SK-N-SH treated with all-trans-retinoic acid at 6 μM for 48 hours (cell line): ENCODE measurements around the gene PTGER4.

Experiments used
- ATAC-seq: fragments of 200-7000 bp; cut with Tn5 transposase; 3 replicates; pipeline ENCODE4 v1.9.1; 2020; ENCODE audit warnings: mild to moderate bottlenecking, moderate library complexity
- ARNTL ChIP-seq: fragments of 450-650 bp; formaldehyde crosslinking; IDR thresholded peaks from 2 replicates; pipeline ENCODE4 v1.5.0; 2020; ENCODE audit warnings: low read depth, mild to moderate bottlenecking, moderate library complexity, borderline replicate concordance
- BACH2 ChIP-seq: fragments of 250-450 bp; sonication (Bioruptor Pico); IDR thresholded peaks from 2 replicates; pipeline ENCODE4 v1.9.0; 2021; ENCODE audit warnings: mild to moderate bottlenecking, borderline replicate concordance
- ESRRG ChIP-seq: fragments of 250-450 bp; sonication (Bioruptor Pico); IDR thresholded peaks from 2 replicates; pipeline ENCODE4 v1.6.1; 2021; ENCODE audit warnings: mild to moderate bottlenecking
- ISL1 ChIP-seq: fragments of 250-450 bp; sonication (Bioruptor Pico); IDR thresholded peaks from 2 replicates; pipeline ENCODE4 v2.1.2; 2022; ENCODE audit warnings: mild to moderate bottlenecking, moderate library complexity
- RARB ChIP-seq: fragments of 250-450 bp; sonication (Bioruptor Pico); IDR thresholded peaks from 2 replicates; pipeline ENCODE4 v1.8.0; 2021; ENCODE audit warnings: mild to moderate bottlenecking, moderate library complexity
- SNAI2 ChIP-seq: fragments of 250-450 bp; sonication (Bioruptor Pico); IDR thresholded peaks from 2 replicates; pipeline ENCODE4 v1.5.0; 2020; ENCODE audit warnings: mild to moderate bottlenecking, moderate library complexity
- TCF4 ChIP-seq: fragments of 250-450 bp; sonication (Bioruptor Pico); IDR thresholded peaks from 2 replicates; pipeline ENCODE4 v1.8.0; 2021; ENCODE audit warnings: mild to moderate bottlenecking, moderate library complexity, borderline replicate concordance
- TOX ChIP-seq: fragments of 250-450 bp; sonication (Bioruptor Pico); IDR thresholded peaks from 2 replicates; pipeline ENCODE4 v1.8.0; 2021; ENCODE audit warnings: mild to moderate bottlenecking, moderate library complexity, borderline replicate concordance
- ZC3H10 ChIP-seq: fragments of 250-450 bp; sonication (Bioruptor Pico); IDR thresholded peaks from 2 replicates; pipeline ENCODE4 v1.5.1; 2021; ENCODE audit warnings: mild to moderate bottlenecking, moderate library complexity
- ZNF70 ChIP-seq: fragments of 450-650 bp; formaldehyde crosslinking; IDR thresholded peaks from 2 replicates; pipeline ENCODE4 v1.5.0; 2020; ENCODE audit warnings: mild to moderate bottlenecking, moderate library complexity
- ZNF8 ChIP-seq: fragments of 450-650 bp; formaldehyde crosslinking; IDR thresholded peaks from 2 replicates; pipeline ENCODE4 v1.5.0; 2020; ENCODE audit warnings: mild to moderate bottlenecking, moderate library complexity
- TF ChIP-seq, protein P1 (sequence below): fragments of 250-450 bp; sonication (Bioruptor Pico); IDR thresholded peaks from 2 replicates; pipeline ENCODE4 v1.5.0; 2020; ENCODE audit warnings: mild to moderate bottlenecking, moderate library complexity
- TF ChIP-seq, protein P2 (sequence below): fragments of 250-450 bp; sonication (Bioruptor Pico); IDR thresholded peaks from 2 replicates; pipeline ENCODE4 v1.8.0; 2021; ENCODE audit warnings: low read depth, mild to moderate bottlenecking, moderate library complexity, borderline replicate concordance
- TF ChIP-seq, protein P3 (sequence below): fragments of 250-450 bp; sonication (Bioruptor Pico); IDR thresholded peaks from 2 replicates; pipeline ENCODE4 v1.8.0; 2020; ENCODE audit warnings: mild to moderate bottlenecking, moderate library complexity, borderline replicate concordance
- TF ChIP-seq, protein P4 (sequence below): fragments of 250-450 bp; sonication (Bioruptor Pico); IDR thresholded peaks from 2 replicates; pipeline ENCODE4 v1.5.1; 2021; ENCODE audit warnings: mild to moderate bottlenecking, moderate library complexity

Gene PTGER4

DNA sequence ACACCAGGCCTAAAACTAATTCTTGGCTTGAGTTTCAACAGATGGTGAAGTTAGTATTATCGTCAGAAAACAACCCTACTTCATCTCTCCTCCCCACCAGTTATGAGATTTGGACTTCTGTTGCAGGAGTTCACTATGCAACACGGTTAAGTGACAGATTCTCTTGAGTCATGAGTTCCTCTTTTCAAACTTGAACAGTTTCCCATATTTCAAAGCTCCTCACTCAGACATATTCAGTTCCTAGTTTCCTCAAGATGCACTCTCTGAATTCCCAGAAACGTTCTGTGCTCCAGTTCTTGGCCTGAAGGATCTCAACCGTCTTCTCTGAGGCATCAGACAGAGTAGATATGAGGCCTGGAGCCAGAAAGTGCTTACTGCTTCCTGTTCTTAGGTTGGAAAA lies 7.3 kb upstream of the PTGER4 start:
- TF ChIP-seq ARNTL (CRISPR knock-in tag) (no peak), ZNF8 (CRISPR knock-in tag) (no peak), RARB (CRISPR knock-in tag) (no peak)
- TF ChIP-seq, protein P1, sequence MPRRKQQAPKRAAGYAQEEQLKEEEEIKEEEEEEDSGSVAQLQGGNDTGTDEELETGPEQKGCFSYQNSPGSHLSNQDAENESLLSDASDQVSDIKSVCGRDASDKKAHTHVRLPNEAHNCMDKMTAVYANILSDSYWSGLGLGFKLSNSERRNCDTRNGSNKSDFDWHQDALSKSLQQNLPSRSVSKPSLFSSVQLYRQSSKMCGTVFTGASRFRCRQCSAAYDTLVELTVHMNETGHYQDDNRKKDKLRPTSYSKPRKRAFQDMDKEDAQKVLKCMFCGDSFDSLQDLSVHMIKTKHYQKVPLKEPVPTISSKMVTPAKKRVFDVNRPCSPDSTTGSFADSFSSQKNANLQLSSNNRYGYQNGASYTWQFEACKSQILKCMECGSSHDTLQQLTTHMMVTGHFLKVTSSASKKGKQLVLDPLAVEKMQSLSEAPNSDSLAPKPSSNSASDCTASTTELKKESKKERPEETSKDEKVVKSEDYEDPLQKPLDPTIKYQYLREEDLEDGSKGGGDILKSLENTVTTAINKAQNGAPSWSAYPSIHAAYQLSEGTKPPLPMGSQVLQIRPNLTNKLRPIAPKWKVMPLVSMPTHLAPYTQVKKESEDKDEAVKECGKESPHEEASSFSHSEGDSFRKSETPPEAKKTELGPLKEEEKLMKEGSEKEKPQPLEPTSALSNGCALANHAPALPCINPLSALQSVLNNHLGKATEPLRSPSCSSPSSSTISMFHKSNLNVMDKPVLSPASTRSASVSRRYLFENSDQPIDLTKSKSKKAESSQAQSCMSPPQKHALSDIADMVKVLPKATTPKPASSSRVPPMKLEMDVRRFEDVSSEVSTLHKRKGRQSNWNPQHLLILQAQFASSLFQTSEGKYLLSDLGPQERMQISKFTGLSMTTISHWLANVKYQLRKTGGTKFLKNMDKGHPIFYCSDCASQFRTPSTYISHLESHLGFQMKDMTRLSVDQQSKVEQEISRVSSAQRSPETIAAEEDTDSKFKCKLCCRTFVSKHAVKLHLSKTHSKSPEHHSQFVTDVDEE (CRISPR knock-in tag) = no peak
- TF ChIP-seq, protein P2, sequence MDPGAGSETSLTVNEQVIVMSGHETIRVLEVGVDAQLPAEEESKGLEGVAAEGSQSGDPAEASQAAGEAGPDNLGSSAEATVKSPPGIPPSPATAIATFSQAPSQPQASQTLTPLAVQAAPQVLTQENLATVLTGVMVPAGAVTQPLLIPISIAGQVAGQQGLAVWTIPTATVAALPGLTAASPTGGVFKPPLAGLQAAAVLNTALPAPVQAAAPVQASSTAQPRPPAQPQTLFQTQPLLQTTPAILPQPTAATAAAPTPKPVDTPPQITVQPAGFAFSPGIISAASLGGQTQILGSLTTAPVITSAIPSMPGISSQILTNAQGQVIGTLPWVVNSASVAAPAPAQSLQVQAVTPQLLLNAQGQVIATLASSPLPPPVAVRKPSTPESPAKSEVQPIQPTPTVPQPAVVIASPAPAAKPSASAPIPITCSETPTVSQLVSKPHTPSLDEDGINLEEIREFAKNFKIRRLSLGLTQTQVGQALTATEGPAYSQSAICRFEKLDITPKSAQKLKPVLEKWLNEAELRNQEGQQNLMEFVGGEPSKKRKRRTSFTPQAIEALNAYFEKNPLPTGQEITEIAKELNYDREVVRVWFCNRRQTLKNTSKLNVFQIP = no peak
- ATAC-seq = no peak

DNA sequence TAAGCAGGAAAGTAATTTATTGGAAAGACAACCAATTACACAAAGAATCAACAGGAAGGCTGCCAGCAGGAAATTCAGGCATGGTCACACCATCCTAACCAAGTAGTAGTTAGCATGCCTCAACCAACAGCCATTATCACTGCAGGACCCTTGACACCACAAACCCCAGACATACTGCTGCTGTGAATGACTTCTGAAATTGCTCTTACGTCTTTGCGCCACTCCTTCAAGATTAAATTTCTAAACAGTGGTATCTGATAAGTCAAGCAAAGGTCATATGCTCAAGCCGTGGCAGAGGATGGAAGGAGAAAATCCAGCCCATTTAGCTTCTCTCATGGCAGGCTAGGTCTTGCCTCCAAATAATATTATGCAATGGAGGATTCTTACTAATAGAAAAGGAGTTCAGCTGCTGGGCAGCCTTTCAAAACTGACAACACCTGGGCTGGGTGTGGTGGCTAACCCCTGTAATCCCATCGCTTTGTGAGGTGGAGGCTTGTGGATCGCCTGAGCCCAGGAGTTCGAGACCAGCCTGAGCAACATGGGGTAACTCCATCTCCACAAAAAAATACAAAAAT lies 5.0 kb upstream of the PTGER4 start:
- ATAC-seq = no peak
- TF ChIP-seq BACH2 (CRISPR knock-in tag) (no peak), ESRRG (no peak), ARNTL (CRISPR knock-in tag) (no peak), ZC3H10 (CRISPR knock-in tag) (no peak), SNAI2 (no peak), TCF4 (no peak), ISL1 (CRISPR knock-in tag) (no peak), ZNF70 (CRISPR knock-in tag) (no peak)
- TF ChIP-seq, protein P3, sequence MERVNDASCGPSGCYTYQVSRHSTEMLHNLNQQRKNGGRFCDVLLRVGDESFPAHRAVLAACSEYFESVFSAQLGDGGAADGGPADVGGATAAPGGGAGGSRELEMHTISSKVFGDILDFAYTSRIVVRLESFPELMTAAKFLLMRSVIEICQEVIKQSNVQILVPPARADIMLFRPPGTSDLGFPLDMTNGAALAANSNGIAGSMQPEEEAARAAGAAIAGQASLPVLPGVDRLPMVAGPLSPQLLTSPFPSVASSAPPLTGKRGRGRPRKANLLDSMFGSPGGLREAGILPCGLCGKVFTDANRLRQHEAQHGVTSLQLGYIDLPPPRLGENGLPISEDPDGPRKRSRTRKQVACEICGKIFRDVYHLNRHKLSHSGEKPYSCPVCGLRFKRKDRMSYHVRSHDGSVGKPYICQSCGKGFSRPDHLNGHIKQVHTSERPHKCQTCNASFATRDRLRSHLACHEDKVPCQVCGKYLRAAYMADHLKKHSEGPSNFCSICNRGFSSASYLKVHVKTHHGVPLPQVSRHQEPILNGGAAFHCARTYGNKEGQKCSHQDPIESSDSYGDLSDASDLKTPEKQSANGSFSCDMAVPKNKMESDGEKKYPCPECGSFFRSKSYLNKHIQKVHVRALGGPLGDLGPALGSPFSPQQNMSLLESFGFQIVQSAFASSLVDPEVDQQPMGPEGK (CRISPR knock-in tag) = no peak
- TF ChIP-seq, protein P4, sequence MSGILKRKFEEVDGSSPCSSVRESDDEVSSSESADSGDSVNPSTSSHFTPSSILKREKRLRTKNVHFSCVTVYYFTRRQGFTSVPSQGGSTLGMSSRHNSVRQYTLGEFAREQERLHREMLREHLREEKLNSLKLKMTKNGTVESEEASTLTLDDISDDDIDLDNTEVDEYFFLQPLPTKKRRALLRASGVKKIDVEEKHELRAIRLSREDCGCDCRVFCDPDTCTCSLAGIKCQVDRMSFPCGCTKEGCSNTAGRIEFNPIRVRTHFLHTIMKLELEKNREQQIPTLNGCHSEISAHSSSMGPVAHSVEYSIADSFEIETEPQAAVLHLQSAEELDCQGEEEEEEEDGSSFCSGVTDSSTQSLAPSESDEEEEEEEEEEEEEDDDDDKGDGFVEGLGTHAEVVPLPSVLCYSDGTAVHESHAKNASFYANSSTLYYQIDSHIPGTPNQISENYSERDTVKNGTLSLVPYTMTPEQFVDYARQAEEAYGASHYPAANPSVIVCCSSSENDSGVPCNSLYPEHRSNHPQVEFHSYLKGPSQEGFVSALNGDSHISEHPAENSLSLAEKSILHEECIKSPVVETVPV (CRISPR knock-in tag) = no peak
- TF ChIP-seq, protein P1 (CRISPR knock-in tag) = no peak

DNA sequence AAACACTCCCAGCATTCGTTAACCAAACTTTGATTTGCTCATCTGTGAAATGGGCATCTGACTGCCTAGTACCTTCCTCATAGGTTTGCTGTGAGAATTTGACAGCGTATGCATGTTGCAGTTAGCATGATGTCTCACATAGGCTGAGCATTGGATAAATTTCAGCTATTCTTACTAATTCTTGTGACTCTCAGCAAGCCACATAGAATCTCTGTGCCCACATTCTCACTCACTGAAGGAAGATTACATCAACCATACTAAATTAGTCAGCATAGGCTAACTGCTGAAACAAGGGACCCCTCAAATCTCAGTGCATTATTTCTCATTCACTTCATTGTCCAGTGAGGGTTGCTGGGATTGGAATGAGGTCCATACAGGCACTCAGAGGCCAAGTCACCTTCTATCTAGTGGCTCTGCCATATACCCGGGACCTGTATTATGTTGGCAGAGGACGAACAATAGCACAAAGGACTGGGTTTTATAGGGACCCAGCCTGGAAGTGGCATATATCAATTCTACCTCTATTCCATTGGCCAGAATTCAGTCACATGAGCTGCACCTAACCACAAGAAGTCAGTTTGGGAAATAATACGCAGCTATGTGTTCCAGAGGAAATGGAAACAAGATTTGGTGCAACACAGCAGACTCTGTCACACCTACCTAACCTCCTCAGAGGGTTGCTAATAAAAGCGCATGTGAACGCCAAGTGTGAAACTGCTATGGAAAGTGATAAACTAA lies 4.2 kb upstream of the PTGER4 start:
- ATAC-seq = no peak
- TF ChIP-seq ZNF70 (CRISPR knock-in tag) (no peak), TCF4 (no peak), ESRRG (no peak), TOX (CRISPR knock-in tag) (no peak)
- TF ChIP-seq, all 23 proteins: peak for 0
